DOHH2 (cell line): ENCODE measurements around the gene GPHN.

Source experiments
- H3F3A ChIP-seq: fragments of 200-600 bp; sonication (generic), shearing (Covaris generic); 2 replicates; pipeline ENCODE4 v1.6.0; 2016; ENCODE audit warnings: antibody characterized with exemption, mild to moderate bottlenecking; ENCODE audit not compliant: control insufficient read depth, insufficient read depth
- H3K27ac ChIP-seq: fragments of 200-600 bp; sonication (generic); 2 replicates; pipeline ENCODE4 v1.5.1; 2014; ENCODE audit warnings: low read depth, mild to moderate bottlenecking, low read length, moderate library complexity
- H3K27me3 ChIP-seq: fragments of 200-600 bp; sonication (generic); 2 replicates; pipeline ENCODE4 v1.6.1; 2014; ENCODE audit warnings: mild to moderate bottlenecking, low read length, mixed read lengths; ENCODE audit not compliant: control insufficient read depth
- H3K36me3 ChIP-seq: fragments of 200-600 bp; sonication (generic); 2 replicates; pipeline ENCODE4 v1.6.1; 2014; ENCODE audit warnings: mild to moderate bottlenecking, low read length, moderate library complexity, mixed read lengths; ENCODE audit not compliant: control insufficient read depth
- H3K4me1 ChIP-seq: fragments of 200-600 bp; sonication (generic); 2 replicates; pipeline ENCODE4 v1.6.1; 2014; ENCODE audit warnings: mild to moderate bottlenecking, low read length, mixed read lengths; ENCODE audit not compliant: control insufficient read depth
- H3K4me2 ChIP-seq: fragments of 200-600 bp; sonication (generic); 2 replicates; pipeline ENCODE4 v1.6.0; 2014; ENCODE audit warnings: mild to moderate bottlenecking, low read length, moderate library complexity
- H3K4me3 ChIP-seq: fragments of 200-600 bp; sonication (generic); 2 replicates; pipeline ENCODE4 v1.5.1; 2014; ENCODE audit warnings: mild to moderate bottlenecking, low read length, mixed read lengths
- H3K79me2 ChIP-seq: fragments of 200-600 bp; sonication (generic); 2 replicates; pipeline ENCODE4 v1.6.1; 2014; ENCODE audit warnings: mild to moderate bottlenecking, low read length, mixed read lengths; ENCODE audit not compliant: control insufficient read depth
- H3K9me2 ChIP-seq: fragments of 200-600 bp; sonication (generic); replicated peaks from 2 replicates; pipeline ENCODE4 v1.6.1; 2014; ENCODE audit warnings: mild to moderate bottlenecking, low read length, mixed read lengths; ENCODE audit not compliant: control insufficient read depth
- H3K9me3 ChIP-seq: fragments of 200-600 bp; sonication (generic); 2 replicates; pipeline ENCODE4 v1.6.1; 2014; ENCODE audit warnings: antibody characterized with exemption, low read length, mixed read lengths; ENCODE audit not compliant: control insufficient read depth, insufficient read depth
- H4K20me1 ChIP-seq: fragments of 200-600 bp; sonication (generic); 2 replicates; pipeline ENCODE4 v1.6.0; 2014; ENCODE audit warnings: low read depth, mild to moderate bottlenecking, antibody characterized with exemption, low read length, moderate library complexity; ENCODE audit not compliant: control insufficient read depth, insufficient read depth
- CTCF ChIP-seq: fragments of 200-600 bp; sonication (generic); IDR thresholded peaks from one replicate; pipeline ENCODE4 v1.5.1; 2014; ENCODE audit warnings: antibody characterized with exemption, mild to moderate bottlenecking, low read depth, low read length; ENCODE audit not compliant: poor library complexity, severe bottlenecking
- EZH2phosphoT487 ChIP-seq: fragments of 200-600 bp; sonication (generic); IDR thresholded peaks from 2 replicates; pipeline ENCODE4 v1.6.1; 2017; ENCODE audit warnings: borderline replicate concordance, mild to moderate bottlenecking, antibody characterized with exemption, low read length, moderate library complexity, mixed read lengths

Gene GPHN

GRCh38 chr14:66509874-66510273, 1.9 kb downstream of the GPHN start:
- Histone ChIP-seq H3K27ac (no peak overlapping the region), H3K36me3 (peaks cover 6% of the 10 kb centered on the region; the same call in 1 of the 2 replicates), H4K20me1 (peaks cover 28% of the 10 kb centered on the region), H3K4me3 (peak overlapping the region; percentile 98), H3K9me3 (no peaks in the 10 kb centered on the region), H3F3A (peaks cover 11% of the 10 kb centered on the region; the same call in 1 of the 2 replicates), H3K79me2 (peaks cover 81% of the 10 kb centered on the region), H3K9me2 (no peaks in the 10 kb centered on the region), H3K27me3 (no peaks in the 10 kb centered on the region), H3K4me1 (peaks cover 60% of the 10 kb centered on the region), H3K4me2 (peak overlapping the region; percentile 85)
- TF ChIP-seq CTCF (no peak), EZH2phosphoT487 (no peak)

GRCh38 chr14:66511849-66512248, 3.9 kb downstream of the GPHN start:
- Histone ChIP-seq H3K36me3 (peaks cover 6% of the 10 kb centered on the region; the same call in 1 of the 2 replicates), H3K79me2 (peaks cover 93% of the 10 kb centered on the region), H3K27ac (no peak overlapping the region), H4K20me1 (peaks cover 29% of the 10 kb centered on the region), H3K4me1 (peaks cover 56% of the 10 kb centered on the region), H3K9me2 (no peaks in the 10 kb centered on the region), H3K27me3 (no peaks in the 10 kb centered on the region), H3K9me3 (no peaks in the 10 kb centered on the region), H3F3A (peaks cover 10% of the 10 kb centered on the region; the same call in 1 of the 2 replicates), H3K4me3 (peak overlapping the region; percentile 11; the same call in 1 of the 2 replicates), H3K4me2 (peak overlapping the region; percentile 55)
- TF ChIP-seq EZH2phosphoT487 (no peak), CTCF (no peak)

GRCh38 chr14:66514213-66514612, 6.3 kb downstream of the GPHN start:
- Histone ChIP-seq H4K20me1 (peaks cover 33% of the 10 kb centered on the region), H3K27ac (no peak overlapping the region), H3K27me3 (no peaks in the 10 kb centered on the region), H3K4me3 (no peak overlapping the region), H3K9me3 (peaks cover 6% of the 10 kb centered on the region), H3K4me2 (no peak overlapping the region), H3K79me2 (peaks cover 98% of the 10 kb centered on the region), H3K4me1 (peaks cover 70% of the 10 kb centered on the region), H3F3A (peaks cover 12% of the 10 kb centered on the region; the same call in 1 of the 2 replicates), H3K9me2 (no peaks in the 10 kb centered on the region), H3K36me3 (0 out of 2 replicates have a peak, but pooled peaks cover 4% of the 10 kb centered on the region)
- TF ChIP-seq EZH2phosphoT487 (no peak), CTCF (no peak)

- Histone ChIP-seq H3K4me1 (peaks cover 24% of the 10 kb centered on the region), H3K4me2 (no peak overlapping the region), H3K4me3 (no peak overlapping the region), H3K27ac (no peak overlapping the region), H3K79me2 (peaks cover 98% of the 10 kb centered on the region), H3K36me3 (no peaks in the 10 kb centered on the region), H3F3A (no peaks in the 10 kb centered on the region), H3K27me3 (no peaks in the 10 kb centered on the region), H3K9me2 (no peaks in the 10 kb centered on the region), H3K9me3 (no peaks in the 10 kb centered on the region), H4K20me1 (no peaks in the 10 kb centered on the region; the same call in 1 of the 2 replicates)
- TF ChIP-seq CTCF (no peak), EZH2phosphoT487 (no peak)
Measured at GRCh38 chr14:66530526-66530925, 22.6 kb downstream of the GPHN start.
